NCI-H2081 treated with DMSO at 0.1 percent for 48 hours (cell line): ENCODE measurements around the gene SLC46A2.

ENCODE experiments used
- DNase-seq: peaks from one replicate; lab custom pipeline; 2025; lab: John Stamatoyannopoulos, UW

SLC46A2 gene

DNA sequence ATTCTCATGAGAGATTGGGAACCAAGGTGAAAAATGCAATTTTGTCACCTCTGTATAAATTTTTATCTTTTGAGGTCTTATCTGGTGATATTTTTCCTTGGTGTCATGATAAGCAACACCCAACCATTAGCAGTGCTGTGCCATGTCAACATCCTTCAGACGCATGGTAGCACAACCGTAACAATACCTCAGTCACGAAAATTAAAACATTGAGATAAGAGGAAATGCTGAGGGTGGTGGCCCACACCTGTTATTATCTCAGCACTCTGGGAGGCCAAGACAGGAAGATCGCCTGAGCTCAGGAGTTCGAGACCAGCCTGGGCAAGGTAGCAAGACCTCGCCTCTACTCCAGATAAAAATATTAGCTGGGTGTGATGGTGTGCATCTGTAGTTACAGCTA is 32.7 kb downstream of the SLC46A2 start:
- no peak for DNase-seq

DNA sequence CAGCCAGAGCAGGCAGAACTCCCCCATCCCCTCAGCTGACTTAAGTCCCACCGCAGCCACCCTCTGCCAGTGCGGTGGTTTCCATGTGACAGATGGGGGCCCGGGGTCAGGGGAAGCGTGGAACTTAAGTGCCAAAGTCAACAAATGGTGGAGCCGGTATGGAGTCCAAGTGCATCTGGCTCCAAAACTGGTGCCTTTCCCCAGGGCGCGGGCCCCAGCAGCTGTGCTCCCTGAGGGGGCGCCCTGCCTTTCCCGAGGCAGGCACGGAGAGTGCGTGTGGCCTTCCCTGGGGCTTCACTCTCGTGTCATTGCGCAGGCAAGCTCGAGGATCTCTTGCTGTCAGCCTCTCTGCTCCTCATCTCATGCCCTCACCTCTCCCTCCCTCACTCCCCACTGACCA is 33.8 kb downstream of the SLC46A2 start:
- no peak for DNase-seq

DNA sequence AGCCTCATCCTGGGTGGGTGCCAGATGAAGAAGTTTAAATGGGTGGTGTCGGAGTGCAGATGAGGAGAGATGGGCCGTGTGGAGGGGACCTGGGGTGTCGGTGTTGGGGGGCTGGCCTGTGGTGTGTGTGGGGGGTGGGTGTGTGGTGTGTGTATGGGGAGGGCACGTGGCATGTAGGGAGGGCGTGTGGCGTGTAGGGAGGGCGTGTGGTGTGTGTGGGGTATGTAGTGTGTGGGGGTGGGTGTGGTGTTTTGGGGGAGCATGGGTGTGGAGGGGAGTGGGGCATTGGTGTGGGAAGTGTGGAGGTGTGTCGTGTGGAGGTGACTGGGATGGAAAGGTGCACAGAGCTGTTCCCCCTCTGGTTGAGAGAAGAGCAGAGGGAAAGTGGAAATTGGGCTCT is 34.5 kb downstream of the SLC46A2 start:
- DNase-seq = no peak

DNA sequence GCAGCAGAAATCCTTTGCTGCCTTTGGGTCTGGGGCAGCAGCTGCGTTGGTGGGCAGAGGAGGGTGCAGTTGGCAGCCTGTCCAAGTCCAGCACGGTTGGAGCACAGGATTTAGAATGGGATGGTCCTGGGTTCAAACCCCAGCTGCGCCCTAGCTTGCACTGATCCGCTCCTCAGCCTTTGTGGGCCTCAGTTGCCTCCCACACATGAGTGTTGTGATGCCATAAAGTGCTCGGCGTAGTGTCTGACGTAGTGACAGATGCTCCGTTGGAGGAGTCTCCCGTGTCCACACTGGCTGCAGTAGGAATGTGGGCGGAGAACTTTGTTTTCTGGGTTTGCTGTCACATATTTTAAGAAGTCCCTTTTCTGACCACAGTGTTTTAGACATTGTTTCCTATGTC is 36.0 kb downstream of the SLC46A2 start:
- DNase-seq = no peak

DNA sequence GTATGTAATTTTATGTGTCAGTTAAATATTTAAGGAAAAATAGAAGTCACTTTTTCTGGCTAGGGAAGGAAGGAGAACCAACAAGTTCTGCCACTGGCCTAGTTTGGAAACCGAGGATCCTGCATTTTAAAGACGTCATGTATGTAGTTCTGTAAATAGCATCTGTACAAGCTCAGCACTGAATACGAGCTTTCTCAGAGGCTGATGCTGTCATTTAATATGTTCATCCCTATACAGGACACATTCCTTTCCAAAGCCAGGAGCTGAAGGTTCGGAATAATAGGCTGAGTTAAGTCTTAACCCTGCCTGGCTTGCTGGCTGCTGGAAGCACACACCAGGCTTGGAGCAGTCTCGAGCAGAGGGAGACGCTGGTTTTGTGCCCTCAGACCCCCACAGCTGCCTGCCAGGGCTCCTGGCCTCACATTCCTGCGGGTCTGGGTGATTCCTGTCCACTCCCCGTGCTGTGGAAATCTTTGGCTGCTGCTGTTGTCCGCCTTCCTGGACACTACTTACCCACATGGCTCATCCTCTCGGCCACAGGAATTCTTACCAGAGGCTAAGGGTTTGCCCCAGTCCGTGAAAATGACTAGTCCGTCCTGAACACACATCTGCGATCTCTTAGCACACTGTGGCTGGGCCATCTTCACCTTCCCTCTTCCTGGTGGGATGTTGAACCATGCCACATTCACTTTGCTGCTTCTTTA is 36.6 kb downstream of the SLC46A2 start:
- no peak for DNase-seq

- DNase-seq = no peak
Observed at GRCh38 chr9:112852741-112853504, 37.8 kb downstream of the SLC46A2 start.

DNA sequence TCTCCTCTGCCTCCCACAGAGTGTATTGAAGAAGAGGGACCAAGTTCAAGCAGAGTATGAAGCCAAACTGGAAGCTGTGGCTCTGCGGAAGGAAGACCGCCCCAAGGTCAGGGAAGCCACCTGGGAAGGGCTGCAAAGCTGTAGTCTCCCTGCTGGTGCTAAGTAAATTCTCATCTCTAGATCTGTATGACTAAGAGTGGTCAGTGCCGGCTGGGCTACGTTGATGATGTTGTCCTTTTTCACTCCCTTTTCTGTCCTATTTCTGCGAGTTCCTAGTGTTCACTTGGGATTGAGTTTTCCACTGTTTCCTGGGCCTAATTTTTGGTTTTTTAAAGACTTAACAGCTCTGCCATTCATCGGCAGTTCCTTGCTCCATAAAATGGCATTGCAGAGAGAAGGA is 39.8 kb downstream of the SLC46A2 start:
- DNase-seq = no peak

DNA sequence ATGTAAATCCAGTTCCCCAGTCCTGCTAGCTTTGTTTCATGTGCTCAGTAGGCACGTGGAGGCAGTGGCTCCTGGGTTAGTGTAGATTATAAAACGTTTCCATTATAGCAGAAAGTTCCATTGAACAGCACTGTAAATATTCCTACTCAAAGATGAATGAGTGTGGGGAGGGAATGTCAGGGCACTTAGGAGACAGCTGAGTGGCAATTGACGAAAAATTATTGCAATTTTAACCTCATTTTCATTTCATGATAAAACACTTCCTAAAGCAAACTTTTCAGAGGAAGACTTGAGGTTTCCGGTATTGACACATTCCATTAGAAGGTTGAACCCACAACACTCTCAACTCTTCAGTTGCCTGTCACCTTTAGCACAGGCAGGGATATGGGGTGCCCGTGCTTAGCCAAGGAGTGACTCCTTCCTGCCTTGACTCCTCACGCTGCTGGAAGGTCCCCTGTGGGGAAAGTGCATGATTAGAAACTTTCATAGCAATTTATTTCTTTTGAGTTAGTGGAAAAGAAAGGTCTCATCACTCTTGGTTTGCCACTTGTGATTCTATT is 41.2 kb downstream of the SLC46A2 start:
- no peak for DNase-seq

- DNase-seq = no peak
Observed at GRCh38 chr9:112848316-112849151, 42.1 kb downstream of the SLC46A2 start.

DNA sequence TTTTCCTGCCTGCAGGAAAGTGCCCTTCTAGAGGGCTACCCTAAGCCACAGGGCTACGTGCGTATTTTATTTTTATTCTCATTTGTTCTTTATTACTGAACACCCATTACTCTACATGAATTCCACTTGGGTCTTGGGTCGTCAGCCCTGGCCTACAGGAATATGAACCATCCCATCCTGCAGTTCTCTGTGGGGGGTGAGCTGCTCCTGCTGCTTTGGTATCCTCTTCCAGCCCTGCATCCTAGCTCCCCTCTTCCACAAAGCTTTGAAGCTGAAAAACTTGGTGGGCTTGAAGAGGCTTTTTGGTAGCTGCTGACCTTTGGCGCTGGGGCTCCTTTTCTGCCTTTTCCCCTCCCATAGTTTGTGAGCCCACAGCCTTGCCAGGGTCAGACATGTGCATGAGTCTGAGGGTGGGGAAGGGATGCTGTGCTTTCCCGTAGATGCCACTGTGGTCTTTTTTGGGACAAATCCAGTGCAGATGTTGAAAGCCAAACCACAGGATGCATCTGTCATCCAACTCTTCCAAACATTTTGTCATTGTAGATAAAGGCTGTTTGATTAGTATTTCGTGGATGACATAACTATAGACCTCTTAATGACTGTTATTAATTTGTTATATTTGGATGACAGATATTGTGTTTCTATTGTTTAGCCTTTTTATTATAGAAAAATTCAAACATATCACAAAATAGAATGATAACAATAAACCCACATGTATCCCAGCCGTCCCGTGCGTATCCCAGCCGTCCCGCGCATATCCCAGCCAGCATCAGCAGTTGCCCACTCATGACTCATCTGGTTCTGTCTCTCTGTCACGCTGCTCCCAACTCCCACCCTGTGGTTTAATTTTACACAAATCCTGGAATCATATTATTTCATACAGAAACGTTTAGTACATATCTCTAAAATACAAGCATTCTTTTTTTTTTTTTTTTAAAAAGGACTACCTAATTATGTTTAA is 43.9 kb downstream of the SLC46A2 start:
- no peak for DNase-seq

DNA sequence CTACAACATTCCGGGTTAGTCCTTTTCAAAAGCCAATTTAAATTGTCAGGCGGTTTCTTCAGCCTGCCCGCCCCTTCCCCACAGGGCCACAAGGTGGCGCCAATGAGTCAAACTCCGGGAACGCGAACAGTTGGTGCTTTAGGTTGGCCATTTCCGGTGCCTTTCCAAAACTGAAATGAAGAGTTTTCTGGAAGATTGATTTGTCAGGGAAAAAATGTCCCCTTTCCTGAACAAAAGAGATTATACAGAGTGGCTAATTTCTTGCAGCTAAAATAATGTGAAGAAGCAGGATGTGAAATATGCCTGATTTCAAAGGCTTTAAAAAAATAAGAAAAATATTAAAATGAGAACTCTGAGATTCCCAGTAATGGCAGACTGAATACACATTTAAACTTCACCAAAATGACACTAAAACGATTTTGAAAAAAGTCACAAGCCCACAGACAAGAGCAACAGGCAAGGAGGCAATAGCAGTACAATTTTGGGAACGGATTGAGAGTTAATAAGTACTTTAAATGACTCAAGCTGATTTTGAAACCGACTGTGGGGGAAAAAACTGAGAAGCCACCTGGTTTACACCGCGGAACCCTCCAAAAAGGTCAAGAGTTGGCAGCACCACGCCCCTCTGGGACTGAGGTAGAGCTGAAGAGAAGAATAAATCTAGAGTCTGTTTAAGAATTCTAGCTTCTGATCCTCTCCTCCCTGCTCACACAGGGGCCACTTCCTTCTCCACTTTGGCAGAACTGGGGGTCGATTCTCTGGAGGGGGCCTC is 45.7 kb downstream of the SLC46A2 start:
- DNase-seq = peak; percentile 11

- no peak for DNase-seq
Observed at GRCh38 chr9:112842555-112842954, 48.1 kb downstream of the SLC46A2 start.

DNA sequence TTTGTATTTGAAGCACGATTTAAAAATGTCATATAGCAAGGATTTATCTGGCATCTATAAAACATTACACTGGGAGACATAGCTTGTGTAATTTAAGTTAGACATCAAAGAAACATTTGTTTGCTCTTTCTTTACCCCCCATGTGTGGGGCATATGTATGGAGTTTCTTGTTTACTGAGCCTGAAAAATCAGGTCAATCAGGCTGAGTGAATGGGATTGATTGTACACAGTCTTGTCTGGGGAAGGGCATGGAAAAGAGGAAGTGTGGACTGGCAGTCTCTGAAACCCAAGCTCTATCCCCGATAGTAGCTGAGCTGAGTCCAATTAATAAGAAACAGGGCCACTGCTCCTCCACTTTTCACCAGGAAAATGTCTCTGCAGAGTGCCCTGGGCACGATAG is 49.4 kb downstream of the SLC46A2 start:
- DNase-seq = no peak

GRCh38 chr9:112839331-112839730 is 51.3 kb downstream of the SLC46A2 start:
- DNase-seq = no peak

DNA sequence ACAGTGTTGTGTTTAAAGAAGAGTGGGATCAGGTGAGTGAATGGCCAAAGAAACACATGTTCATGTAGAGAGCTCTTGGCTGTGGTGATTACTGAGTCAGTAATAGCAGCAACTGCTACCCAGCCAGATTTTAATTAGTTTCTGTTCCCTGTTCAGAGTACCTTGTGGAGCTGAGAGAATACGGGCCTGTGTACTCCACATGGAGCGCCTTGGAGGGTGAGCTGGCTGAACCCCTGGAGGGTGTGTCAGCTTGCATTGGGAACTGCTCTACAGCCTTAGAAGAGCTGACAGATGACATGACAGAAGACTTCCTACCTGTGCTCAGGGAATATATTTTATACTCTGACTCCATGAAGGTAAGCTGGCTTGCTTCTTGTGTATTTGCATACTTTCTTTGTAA is 52.3 kb downstream of the SLC46A2 start:
- no peak for DNase-seq

GRCh38 chr9:112836394-112836793 is 54.3 kb downstream of the SLC46A2 start:
- DNase-seq = no peak

GRCh38 chr9:112833081-112833480 is 57.6 kb downstream of the SLC46A2 start:
- no peak for DNase-seq

DNA sequence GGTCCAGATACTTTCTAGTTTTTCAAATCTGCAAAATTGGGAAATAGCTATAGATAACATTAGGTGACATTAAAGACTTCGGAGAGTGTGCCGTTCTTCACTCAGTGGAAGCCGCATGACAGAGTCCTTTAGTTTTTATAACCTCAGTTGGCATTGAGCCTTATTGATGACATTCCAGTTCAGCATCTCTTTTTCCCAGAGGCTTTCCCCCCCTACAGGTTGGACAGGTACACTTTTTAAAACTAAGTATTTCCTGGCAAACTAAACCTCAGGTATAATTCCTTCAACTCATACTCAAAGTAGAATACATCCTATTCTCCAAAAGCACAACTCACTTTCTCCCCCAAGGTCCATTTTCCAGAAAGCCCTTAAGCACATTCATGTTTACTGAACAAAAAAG is 58.7 kb downstream of the SLC46A2 start:
- no peak for DNase-seq

DNA sequence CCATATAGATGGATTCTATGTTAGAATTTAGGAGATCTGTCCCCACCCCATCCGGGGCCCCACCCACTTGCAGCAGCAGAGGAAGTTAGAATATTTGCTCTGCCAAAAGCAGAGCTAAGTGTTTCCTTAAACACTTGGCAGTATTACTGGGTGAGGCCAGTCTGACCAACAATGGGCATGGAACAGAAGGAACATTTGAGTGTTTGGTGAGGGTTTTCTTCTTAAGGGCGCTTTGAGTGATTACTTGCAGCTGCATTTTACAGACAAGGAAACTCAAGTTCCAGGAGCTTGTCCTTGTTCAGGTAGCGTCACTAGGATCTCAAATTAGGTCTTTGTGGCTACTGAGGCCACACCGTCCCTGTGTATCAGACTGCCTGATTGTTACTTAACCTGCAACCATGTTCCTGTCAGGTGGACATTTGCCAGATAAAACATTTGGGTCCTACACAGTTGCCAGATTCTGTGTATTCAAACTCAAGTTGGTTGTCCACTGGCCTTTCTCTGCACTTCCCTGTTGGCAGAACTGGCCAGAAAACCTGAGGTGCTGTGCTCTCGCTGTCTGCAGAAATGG is 59.3 kb downstream of the SLC46A2 start:
- DNase-seq = no peak
